ENCODE data around the gene MAPK7. TPM values are rescaled to one million over a fixed set of nuclear protein-coding genes. Genes with fewer than 3 reads are reported as not detected.

Gene MAPK7
- total and polyA plus RNA-seq, 2 of the 4 experiments (the other 2 are of a cell fraction) = 9.7 to 25.4 TPM

- POLR2A ChIA-PET (ENCODE audit: unreplicated experiment) = no interaction called here
- Histone ChIP-seq H2BK15ac (ENCODE audit: low read depth, low read length) (no peak overlapping the region), H4K20me1 (ENCODE audit: insufficient read depth, low read length) (no peaks in the 10 kb centered on the region), H4K91ac (ENCODE audit: insufficient read depth, low read depth, low read length) (no peak overlapping the region), H3K18ac (ENCODE audit: low read depth, low read length) (no peak overlapping the region), H3K9me1 (ENCODE audit: insufficient read depth, low read length) (peaks cover 7% of the 10 kb centered on the region; the same call in 1 of the 2 replicates), H3K9ac (ENCODE audit: low read depth, low read length) (no peak overlapping the region), H3K9me3 (ENCODE audit: control insufficient read depth, insufficient read depth, low read length) (no peaks in the 10 kb centered on the region), H3K79me1 (ENCODE audit: low read depth in 1 of 2, low read length in 2 of 2) (no peaks in the 10 kb centered on the region), H3K27ac (ENCODE audit: insufficient read depth, low read length) (no peak overlapping the region), H3K56ac (ENCODE audit: extremely low read depth, insufficient read depth, low read length) (no peak overlapping the region), H3K14ac (replicated peaks; ENCODE audit: low read depth, low read length) (no peak overlapping the region), H3K4ac (ENCODE audit: low read depth, low read length) (no peak overlapping the region), H2AFZ (replicated peaks; ENCODE audit: low read length, poor library complexity) (no peak overlapping the region), H3K23ac (ENCODE audit: low read depth, low read length) (no peak overlapping the region), H2BK120ac (ENCODE audit: low read depth, low read length) (no peak overlapping the region), H3K36me3 (ENCODE audit: control insufficient read depth, insufficient read depth, low read length) (no peaks in the 10 kb centered on the region), H3K4me1 (ENCODE audit: control insufficient read depth, insufficient read depth, low read length) (peaks cover 4% of the 10 kb centered on the region; the same call in 1 of the 2 replicates), H2AK9ac (replicated peaks; ENCODE audit: low read depth, low read length, poor library complexity) (no peak overlapping the region), H3K4me2 (ENCODE audit: low read depth, low read length) (no peak overlapping the region), H2BK20ac (ENCODE audit: low read depth, low read length) (no peak overlapping the region), H4K5ac (ENCODE audit: low read depth, low read length) (no peak overlapping the region), H3K4me3 (ENCODE audit: insufficient read depth, low read depth, low read length) (no peak overlapping the region), H4K8ac (ENCODE audit: low read depth in 2 of 2, low read length in 2 of 2) (no peak overlapping the region), H2BK5ac (ENCODE audit: low read depth, low read length, poor library complexity, severe bottlenecking) (no peak overlapping the region), H2AK5ac (ENCODE audit: low read depth, low read length) (no peak overlapping the region), H3K27me3 (ENCODE audit: control insufficient read depth, insufficient read depth, low read length) (no peaks in the 10 kb centered on the region)
- BruUV-seq (replicated peaks) = no TSS peak
- WGBS, 2 experiments (ENCODE audit: extremely low coverage in 2 of 2, insufficient read length in 1 of 2) = no CpG with 5 or more reads among the region's 1 CpG
- CTCF ChIA-PET = no interaction called here
- dilution Hi-C loops (cut with HindIII; ENCODE audit: low sequenced_read_pairs, unreplicated experiment) (no loop called here), intact Hi-C loops (cut with micrococcal nuclease) (no loop called here), in situ Hi-C loops (cut with MboI; ENCODE audit: low sequenced_read_pairs) (no loop called here)
- DNase-seq (no peak), ATAC-seq (ENCODE audit: low read depth) (no peak)
- TF ChIP-seq ELK1 (IDR thresholded peaks at IDR 0.05; ENCODE audit: borderline replicate concordance, low read depth, low read length) = no peak
Observed at GRCh38 chr17:19404264-19404663, 26.0 kb downstream of the MAPK7 start.

Measured in IMR-90 (cell line).